ENCODE results near the gene IZUMO1. TPM values are rescaled to one million over a fixed set of nuclear protein-coding genes. Genes with fewer than 3 reads are reported as not detected.

IZUMO1 gene
- total and polyA plus RNA-seq, 2 of the 13 experiments (the other 11 are each of a cell fraction or from before 2014, with no cell fraction given): 0.07 to 0.22 TPM

DNA sequence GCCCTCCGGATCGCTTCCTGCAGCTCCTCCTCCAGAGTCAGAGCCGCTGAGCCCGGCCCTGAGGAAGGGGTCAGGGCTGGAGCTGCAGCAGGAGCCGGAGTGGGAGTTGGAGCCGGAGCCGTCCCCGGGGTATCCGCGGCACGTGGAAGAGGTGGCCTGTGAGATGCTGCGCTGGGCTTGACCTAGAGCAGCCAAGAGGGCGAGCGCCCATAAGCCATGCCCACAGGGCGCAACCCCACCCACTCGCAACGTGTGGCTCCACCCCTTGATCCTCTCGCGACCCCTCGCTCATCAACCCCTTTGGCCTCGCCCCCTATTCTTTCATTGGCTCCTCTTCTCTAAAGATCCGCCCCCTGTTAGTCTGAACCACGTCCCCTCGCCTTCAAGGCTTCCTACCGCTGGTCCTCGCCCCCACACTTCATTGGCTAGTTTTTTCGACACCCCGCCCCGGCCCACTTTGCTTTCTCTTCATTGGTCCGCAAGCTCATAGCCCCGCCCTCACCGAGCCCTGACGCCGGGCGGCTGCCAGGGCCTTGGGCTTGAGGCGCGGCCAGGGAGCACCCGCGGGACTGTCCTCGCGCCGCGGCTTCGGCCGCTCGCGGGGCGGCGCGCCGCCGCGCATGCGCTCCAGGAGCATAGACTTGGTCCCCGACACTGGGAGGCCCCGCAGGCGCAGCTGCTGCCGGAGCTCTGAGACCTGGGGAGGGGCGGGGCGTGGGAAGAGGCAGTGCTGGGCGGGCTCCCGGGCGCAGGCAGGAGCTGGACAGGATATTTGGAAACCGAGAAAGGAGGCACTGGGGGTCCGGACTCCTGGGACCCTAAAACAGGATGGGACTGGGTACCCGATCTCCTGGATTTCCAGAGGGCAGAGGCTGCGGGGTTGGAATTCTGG is 32.6 kb downstream of the IZUMO1 start (continued):
- TF ChIP-seq LCORL (IDR thresholded peaks at IDR 0.05) (no peak), LCORL (CRISPR knock-in tag; IDR thresholded peaks at IDR 0.05) (peak; percentile 51; the same call in 1 of the 2 replicates), ESRRA (CRISPR knock-in tag; IDR thresholded peaks at IDR 0.05; ENCODE audit: low read depth) (no peak), ZFYVE20 (CRISPR knock-in tag; IDR thresholded peaks at IDR 0.05; ENCODE audit: borderline replicate concordance, low read depth) (no peak), ZNF205 (CRISPR knock-in tag; IDR thresholded peaks at IDR 0.05) (no peak), EHMT2 (IDR thresholded peaks at IDR 0.05; ENCODE audit: borderline replicate concordance, low read depth, low read length) (no peak), SIX4 (CRISPR knock-in tag; IDR thresholded peaks at IDR 0.05) (no peak), KAT8 (CRISPR knock-in tag; IDR thresholded peaks at IDR 0.05) (0 out of 2 replicates have a peak, but pooled peaks have one; percentile 31), ZNF883 (CRISPR knock-in tag; IDR thresholded peaks at IDR 0.05; ENCODE audit: not compliant biosample characterization) (no peak), ZNF362 (CRISPR knock-in tag; IDR thresholded peaks at IDR 0.05; ENCODE audit: borderline replicate concordance) (no peak), ZNF143 (CRISPR knock-in tag; IDR thresholded peaks at IDR 0.05) (no peak), JDP2 (CRISPR knock-in tag; IDR thresholded peaks at IDR 0.05; ENCODE audit: borderline replicate concordance) (no peak), ZBTB4 (CRISPR knock-in tag; IDR thresholded peaks at IDR 0.05; ENCODE audit: borderline replicate concordance) (no peak), SMARCE1 (IDR thresholded peaks at IDR 0.05; ENCODE audit: borderline replicate concordance) (no peak), ZNF326 (CRISPR knock-in tag; IDR thresholded peaks at IDR 0.05; ENCODE audit: borderline replicate concordance) (no peak), ZNF232 (CRISPR knock-in tag; IDR thresholded peaks at IDR 0.05; ENCODE audit: borderline replicate concordance) (peak; percentile 35; the same call in 1 of the 2 replicates), SRSF4 (IDR thresholded peaks at IDR 0.05; ENCODE audit: low read depth, low read length, poor library complexity, severe bottlenecking) (no peak), HOXA7 (CRISPR knock-in tag; IDR thresholded peaks at IDR 0.05) (no peak), ZFP41 (CRISPR knock-in tag; IDR thresholded peaks at IDR 0.05; ENCODE audit: borderline replicate concordance) (no peak)
- TF ChIP-seq, protein P1, sequence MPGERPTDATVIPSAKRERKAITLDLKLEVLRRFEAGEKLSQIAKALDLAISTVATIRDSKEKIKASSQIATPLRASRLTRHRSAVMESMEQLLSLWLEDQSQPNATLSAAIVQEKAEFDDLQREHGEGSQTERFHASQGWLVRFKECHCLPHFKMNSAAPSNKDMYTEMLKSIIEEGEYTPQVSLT (CRISPR knock-in tag; IDR thresholded peaks at IDR 0.05; ENCODE audit: borderline replicate concordance, low read depth): no peak

Data from HepG2 (cell line).